GM12878 (cell line): ENCODE data around the gene TIMP4. TPM values are rescaled to one million over a fixed set of nuclear protein-coding genes. Genes with fewer than 3 reads are reported as not detected.

Source experiments
- ATAC-seq: fragments of 200-7000 bp; cut with Tn5 transposase; 3 replicates; pipeline ENCODE4 v1.9.1; 2020; ENCODE audit warnings: mild to moderate bottlenecking, moderate library complexity
- BruUV-seq: library from RNA; stranded (reverse); fragments of 400-500 nt; replicated peaks from 2 replicates; lab custom pipeline; 2021; lab: Mats Ljungman, UMichigan
- CTCF ChIA-PET: fragments of 300-600 bp; sonication (Branson Sonifier 250); formaldehyde crosslinking; extraction: SDS; loops from one replicate; lab custom pipeline; 2021; ENCODE audit warnings: inconsistent platforms; lab: Yijun Ruan, JAX
- POLR2A ChIA-PET: fragments of 350-600 bp; formaldehyde crosslinking; extraction: SDS; loops from one replicate; lab custom pipeline; 2021; ENCODE audit warnings: inconsistent platforms; lab: Charles Lee
- RAD21 ChIA-PET: fragments of 300-600 bp; sonication (Branson Sonifier 250); formaldehyde crosslinking; loops from one replicate; lab custom pipeline; 2023; ENCODE audit warnings: antibody characterized with exemption; ENCODE audit not compliant: unreplicated experiment; lab: Charles Lee
- SMC1A ChIA-PET: fragments of 300-600 bp; sonication (Branson Sonifier 250); formaldehyde crosslinking; loops from one replicate; lab custom pipeline; 2023; ENCODE audit not compliant: unreplicated experiment, uncharacterized antibody; lab: Charles Lee
- DNase-seq: peaks from one replicate; pipeline ENCODE4 v3.0.0-alpha.2; 2011; ENCODE audit warnings: low read depth, low spot score
- FAIRE-seq: peaks from 3 replicates; lab custom pipeline; 2011; peaks lifted over from hg19 to GRCh38; lab: Jason Lieb, UNC
- H2AFZ ChIP-seq: 2 replicates; pipeline ENCODE4 v1.6.0; 2011; ENCODE audit warnings: low read depth, low read length, control low read depth; ENCODE audit not compliant: control insufficient read depth
- H3K27ac ChIP-seq: 2 replicates; pipeline ENCODE4 v1.5.1; 2011; ENCODE audit warnings: control low read depth; ENCODE audit not compliant: control insufficient read depth, insufficient read depth
- H3K27me3 ChIP-seq, 2 experiments: replicated peaks in 1 of 2; 2 replicates each; pipeline versions ENCODE4 v1.6.0 to v1.6.1; 2011; ENCODE audit warnings: low read length in 1 of 2; ENCODE audit not compliant: control insufficient read depth in 2 of 2, insufficient read depth in 2 of 2
- H3K36me3 ChIP-seq, 2 experiments: 2 replicates each; pipeline ENCODE4 v1.5.1; 2011; ENCODE audit warnings: low read length in 1 of 2; ENCODE audit not compliant: control insufficient read depth in 2 of 2, insufficient read depth in 2 of 2
- H3K4me1 ChIP-seq: 2 replicates; pipeline ENCODE4 v1.6.1; 2011; ENCODE audit warnings: mild to moderate bottlenecking, low read length, moderate library complexity, mixed read lengths; ENCODE audit not compliant: control insufficient read depth, insufficient read depth
- H3K4me2 ChIP-seq: 2 replicates; pipeline ENCODE4 v1.6.0; 2011; ENCODE audit warnings: control low read depth; ENCODE audit not compliant: control insufficient read depth, insufficient read depth
- H3K4me3 ChIP-seq: fragments of 200-600 bp; sonication (generic); 2 replicates; pipeline ENCODE4 v1.5.1; 2016
- H3K79me2 ChIP-seq: 2 replicates; pipeline ENCODE4 v1.6.0; 2011; ENCODE audit warnings: low read length; ENCODE audit not compliant: control insufficient read depth, insufficient read depth
- H3K9ac ChIP-seq: 2 replicates; pipeline ENCODE4 v1.8.0; 2011; ENCODE audit warnings: low read length, control low read depth, mixed read lengths; ENCODE audit not compliant: control insufficient read depth, insufficient read depth
- H3K9me3 ChIP-seq: replicated peaks from 3 replicates; pipeline ENCODE4 v1.5.1; 2011; ENCODE audit warnings: mild to moderate bottlenecking, low read length; ENCODE audit not compliant: control insufficient read depth, insufficient read depth
- H4K20me1 ChIP-seq: 2 replicates; pipeline ENCODE4 v1.6.0; 2011; ENCODE audit not compliant: control insufficient read depth, insufficient read depth
- CBX5 ChIP-seq: sonication (generic); IDR thresholded peaks from 2 replicates; pipeline ENCODE4 v1.6.1; 2016; ENCODE audit warnings: low read depth, moderate library complexity, mild to moderate bottlenecking, inconsistent platforms
- EP300 ChIP-seq, 2 experiments: fragments of 150-350 bp in 1 of 2; IDR thresholded peaks; 2 replicates each; pipeline ENCODE4 v1.6.1; 2011 to 2012; ENCODE audit warnings: low read depth in 2 of 2, low read length in 2 of 2, borderline replicate concordance in 1 of 2, improper control_type of control experiment in 1 of 2, inconsistent platforms in 1 of 2; ENCODE audit not compliant: control insufficient read depth in 1 of 2
- EZH2 ChIP-seq: IDR thresholded peaks from 2 replicates; pipeline ENCODE4 v1.6.1; 2012; ENCODE audit warnings: low read depth, mild to moderate bottlenecking, control low read depth, inconsistent platforms, low read length, borderline replicate concordance; ENCODE audit not compliant: control insufficient read depth
- HDGF ChIP-seq: fragments of 450-650 bp; IDR thresholded peaks from 2 replicates; pipeline ENCODE4 v1.6.1; 2016; ENCODE audit warnings: antibody characterized with exemption
- MTA3 ChIP-seq: IDR thresholded peaks from 2 replicates; pipeline ENCODE4 v1.6.1; 2012; ENCODE audit warnings: low read length, inconsistent platforms, borderline replicate concordance
- PAX5 ChIP-seq: IDR thresholded peaks from 2 replicates; pipeline ENCODE4 v1.6.1; 2011; ENCODE audit warnings: low read depth, low read length, borderline replicate concordance
- PAX8 ChIP-seq: fragments of 450-650 bp; IDR thresholded peaks from 2 replicates; pipeline ENCODE4 v1.6.1; 2017; ENCODE audit warnings: mild to moderate bottlenecking, moderate library complexity
- RFX5 ChIP-seq: IDR thresholded peaks from 2 replicates; pipeline ENCODE4 v1.6.1; 2011; ENCODE audit warnings: low read depth, low read length, improper control_type of control experiment
- TCF3 ChIP-seq: IDR thresholded peaks from 2 replicates; pipeline ENCODE4 v1.6.1; 2012; ENCODE audit warnings: low read depth, mild to moderate bottlenecking, low read length, borderline replicate concordance; ENCODE audit not compliant: insufficient read depth
- WRNIP1 ChIP-seq: IDR thresholded peaks from 2 replicates; pipeline ENCODE4 v1.6.1; 2011; ENCODE audit warnings: low read depth, low read length, improper control_type of control experiment, borderline replicate concordance
- ZNF384 ChIP-seq: IDR thresholded peaks from 2 replicates; pipeline ENCODE4 v1.6.1; 2012; ENCODE audit warnings: low read depth, mild to moderate bottlenecking, low read length, improper control_type of control experiment, borderline replicate concordance
- WGBS: methylation state at CpG from one replicate; pipeline ENCODE4 v1.1.6; 2016; ENCODE audit warnings: low lambda C conversion rate; ENCODE audit not compliant: insufficient replicate concordance, insufficient coverage; ENCODE audit errors: missing lambda C conversion rate; 5-methylcytosine and 5-hydroxymethylcytosine counted together
- in situ Hi-C: fragments of 300-500 bp; cut with MboI; formaldehyde crosslinking; loops from 9 replicates; pipeline ENCODE4 v1.14.3; 2018; ENCODE audit warnings: mixed read lengths
- intact Hi-C: fragments of 100-400 bp; cut with micrococcal nuclease; formaldehyde crosslinking; loops from one replicate; pipeline ENCODE4 v1.14.2; 2022; ENCODE audit not compliant: unreplicated experiment
- polyA plus RNA-seq, 11 experiments: library from polyadenylated mRNA; depleted of rRNA in 4 of 11; unstranded in 6 of 11; stranded (reverse) in 5 of 11; fragments of >200 nt; fragmentation: Nextera tagmentation in 4 of 11; fragmentation: Illumina TruSeq in 1 of 11; extraction: Ambion mirVana in 4 of 11; extraction: Trizol in 1 of 11; gene quantifications; 1 replicate in 1 of 11; 2 replicates in 10 of 11; pipeline versions ENCODE4 v1.2.1 to v1.2.3, GENCODE V29; 2011 to 2016; ENCODE audit warnings: inconsistent platforms in 2 of 11, missing spikeins in 2 of 11, low read depth in 1 of 11
- total RNA-seq, 4 experiments: library from RNA; depleted of rRNA in 3 of 4; stranded (reverse); fragments of >200 nt in 3 of 4; fragmentation: Illumina TruSeq in 1 of 4; extraction: Trizol in 1 of 4; gene quantifications; 2 replicates each; pipeline versions ENCODE4 v1.2.1 to v1.2.3, GENCODE V29; 2013 to 2021
- TF ChIP-seq, protein P1 (sequence below): IDR thresholded peaks from 2 replicates; pipeline ENCODE4 v1.6.1; 2011; ENCODE audit warnings: low read depth, mild to moderate bottlenecking, low read length, moderate library complexity, borderline replicate concordance; ENCODE audit errors: extremely low read depth
- TF ChIP-seq, protein P2 (sequence below): fragments of 150-350 bp; IDR thresholded peaks from 2 replicates; pipeline ENCODE4 v1.6.1; 2016; ENCODE audit warnings: low read depth, low read length
- TF ChIP-seq, protein P3 (sequence below): IDR thresholded peaks from 2 replicates; pipeline ENCODE4 v1.6.1; 2011; ENCODE audit warnings: mild to moderate bottlenecking, low read depth, low read length, moderate library complexity; ENCODE audit not compliant: insufficient replicate concordance
- TF ChIP-seq, protein P4 (sequence below): IDR thresholded peaks from 2 replicates; pipeline ENCODE4 v1.6.1; 2011; ENCODE audit warnings: low read depth, low read length, improper control_type of control experiment, borderline replicate concordance
- TF ChIP-seq, protein P5 (sequence below): IDR thresholded peaks from 2 replicates; pipeline ENCODE4 v1.6.1; 2012; ENCODE audit warnings: low read length, inconsistent platforms

TIMP4 gene
- total and polyA plus RNA-seq, 10 of the 15 experiments (the other 5 are each of a cell fraction or from before 2014, with no cell fraction given): 0.07 TPM; not detected in 9

DNA sequence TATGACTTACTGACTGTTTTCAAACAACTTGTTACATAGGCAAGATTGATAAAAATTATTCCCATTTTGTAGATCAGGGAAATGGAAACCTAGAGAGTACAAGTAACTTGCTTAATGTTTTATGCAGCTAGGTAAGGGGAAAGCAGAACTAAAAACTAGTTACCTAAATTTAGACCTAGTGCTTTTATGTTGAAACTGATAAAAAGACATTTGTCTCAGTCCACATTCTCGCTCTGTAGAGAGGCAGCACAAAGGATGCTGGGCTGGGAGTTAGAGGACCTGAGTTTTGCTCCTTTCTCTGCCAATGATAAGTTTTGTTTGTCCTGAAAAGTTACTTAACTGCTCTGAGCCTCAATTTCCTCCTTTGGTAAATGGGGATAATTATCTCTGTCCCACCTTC lies 17.4 kb downstream of the TIMP4 start:
- DNase-seq (no peak), ATAC-seq (0 out of 3 replicates have a peak, but pooled peaks have one; percentile 12), FAIRE-seq (no peak)
- H3K4me3 ChIP-seq: no peak overlapping the region
- ChIA-PET CTCF (interaction anchor here (2.4 to 4.2 kb wide), 3 partner anchors 34 to 338 kb away, joined by 11 to 29 read pairs (median 19); no protein-coding TSS in a partner anchor), SMC1A (interaction anchor here (0.6 to 10.7 kb wide), 4 partner anchors 42 to 337 kb away, joined by 3 to 76 read pairs (median 6); no protein-coding TSS in a partner anchor), RAD21 (interaction anchor here (0.7 to 3.0 kb wide), 2 partner anchors 46 to 338 kb away, joined by 3 to 15 read pairs; no protein-coding TSS in a partner anchor), POLR2A (interaction anchor here (1.3 kb wide), 1 partner anchor 342 kb away, joined by 3 read pairs; no protein-coding TSS in a partner anchor)
- H3K9ac ChIP-seq: no peak overlapping the region
- H4K20me1 ChIP-seq: no peaks in the 10 kb centered on the region
- no peaks in the 10 kb centered on the region for H3K79me2 ChIP-seq
- in situ Hi-C loops (loop anchor here (25.0 kb wide), 1 partner anchor 571 kb away; no protein-coding TSS in a partner anchor), intact Hi-C loops (no loop called here)
- no peaks in the 10 kb centered on the region for H3K36me3 ChIP-seq
- peak overlapping the region; percentile 23; the same call in 1 of the 2 replicates for H2AFZ ChIP-seq
- peak overlapping the region; percentile 41; the same call in 1 of the 2 replicates for H3K4me2 ChIP-seq
- BruUV-seq: no TSS peak
- H3K27ac ChIP-seq: no peak overlapping the region
- 12% methylated on average over 1 of the region's 1 CpG for WGBS
- H3K9me3 ChIP-seq: no peaks in the 10 kb centered on the region
- no peaks in the 10 kb centered on the region for H3K27me3 ChIP-seq
- H3K4me1 ChIP-seq: peaks cover 11% of the 10 kb centered on the region
- TF ChIP-seq, protein P1, sequence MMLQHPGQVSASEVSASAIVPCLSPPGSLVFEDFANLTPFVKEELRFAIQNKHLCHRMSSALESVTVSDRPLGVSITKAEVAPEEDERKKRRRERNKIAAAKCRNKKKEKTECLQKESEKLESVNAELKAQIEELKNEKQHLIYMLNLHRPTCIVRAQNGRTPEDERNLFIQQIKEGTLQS: no peak
- no peak for TF ChIP-seq EP300 (IDR thresholded peaks at IDR 0.05; ENCODE audit: borderline replicate concordance in 1 of 2, control insufficient read depth in 1 of 2, low read depth in 2 of 2, low read length in 2 of 2)
- no peak for TF ChIP-seq TCF3
- no peak for TF ChIP-seq HDGF
- no peak for TF ChIP-seq EZH2
- TF ChIP-seq, protein P2, sequence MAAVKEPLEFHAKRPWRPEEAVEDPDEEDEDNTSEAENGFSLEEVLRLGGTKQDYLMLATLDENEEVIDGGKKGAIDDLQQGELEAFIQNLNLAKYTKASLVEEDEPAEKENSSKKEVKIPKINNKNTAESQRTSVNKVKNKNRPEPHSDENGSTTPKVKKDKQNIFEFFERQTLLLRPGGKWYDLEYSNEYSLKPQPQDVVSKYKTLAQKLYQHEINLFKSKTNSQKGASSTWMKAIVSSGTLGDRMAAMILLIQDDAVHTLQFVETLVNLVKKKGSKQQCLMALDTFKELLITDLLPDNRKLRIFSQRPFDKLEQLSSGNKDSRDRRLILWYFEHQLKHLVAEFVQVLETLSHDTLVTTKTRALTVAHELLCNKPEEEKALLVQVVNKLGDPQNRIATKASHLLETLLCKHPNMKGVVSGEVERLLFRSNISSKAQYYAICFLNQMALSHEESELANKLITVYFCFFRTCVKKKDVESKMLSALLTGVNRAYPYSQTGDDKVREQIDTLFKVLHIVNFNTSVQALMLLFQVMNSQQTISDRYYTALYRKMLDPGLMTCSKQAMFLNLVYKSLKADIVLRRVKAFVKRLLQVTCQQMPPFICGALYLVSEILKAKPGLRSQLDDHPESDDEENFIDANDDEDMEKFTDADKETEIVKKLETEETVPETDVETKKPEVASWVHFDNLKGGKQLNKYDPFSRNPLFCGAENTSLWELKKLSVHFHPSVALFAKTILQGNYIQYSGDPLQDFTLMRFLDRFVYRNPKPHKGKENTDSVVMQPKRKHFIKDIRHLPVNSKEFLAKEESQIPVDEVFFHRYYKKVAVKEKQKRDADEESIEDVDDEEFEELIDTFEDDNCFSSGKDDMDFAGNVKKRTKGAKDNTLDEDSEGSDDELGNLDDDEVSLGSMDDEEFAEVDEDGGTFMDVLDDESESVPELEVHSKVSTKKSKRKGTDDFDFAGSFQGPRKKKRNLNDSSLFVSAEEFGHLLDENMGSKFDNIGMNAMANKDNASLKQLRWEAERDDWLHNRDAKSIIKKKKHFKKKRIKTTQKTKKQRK: no peak
- no peak for TF ChIP-seq RFX5
- TF ChIP-seq, protein P3, sequence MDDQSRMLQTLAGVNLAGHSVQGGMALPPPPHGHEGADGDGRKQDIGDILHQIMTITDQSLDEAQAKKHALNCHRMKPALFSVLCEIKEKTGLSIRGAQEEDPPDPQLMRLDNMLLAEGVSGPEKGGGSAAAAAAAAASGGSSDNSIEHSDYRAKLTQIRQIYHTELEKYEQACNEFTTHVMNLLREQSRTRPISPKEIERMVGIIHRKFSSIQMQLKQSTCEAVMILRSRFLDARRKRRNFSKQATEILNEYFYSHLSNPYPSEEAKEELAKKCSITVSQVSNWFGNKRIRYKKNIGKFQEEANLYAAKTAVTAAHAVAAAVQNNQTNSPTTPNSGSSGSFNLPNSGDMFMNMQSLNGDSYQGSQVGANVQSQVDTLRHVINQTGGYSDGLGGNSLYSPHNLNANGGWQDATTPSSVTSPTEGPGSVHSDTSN: no peak
- TF ChIP-seq PAX8: no peak
- TF ChIP-seq, protein P4, sequence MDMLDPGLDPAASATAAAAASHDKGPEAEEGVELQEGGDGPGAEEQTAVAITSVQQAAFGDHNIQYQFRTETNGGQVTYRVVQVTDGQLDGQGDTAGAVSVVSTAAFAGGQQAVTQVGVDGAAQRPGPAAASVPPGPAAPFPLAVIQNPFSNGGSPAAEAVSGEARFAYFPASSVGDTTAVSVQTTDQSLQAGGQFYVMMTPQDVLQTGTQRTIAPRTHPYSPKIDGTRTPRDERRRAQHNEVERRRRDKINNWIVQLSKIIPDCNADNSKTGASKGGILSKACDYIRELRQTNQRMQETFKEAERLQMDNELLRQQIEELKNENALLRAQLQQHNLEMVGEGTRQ: no peak
- no peak for TF ChIP-seq PAX5
- TF ChIP-seq ZNF384: no peak
- TF ChIP-seq MTA3: no peak
- TF ChIP-seq WRNIP1: no peak
- no peak for TF ChIP-seq CBX5
- TF ChIP-seq, protein P5, sequence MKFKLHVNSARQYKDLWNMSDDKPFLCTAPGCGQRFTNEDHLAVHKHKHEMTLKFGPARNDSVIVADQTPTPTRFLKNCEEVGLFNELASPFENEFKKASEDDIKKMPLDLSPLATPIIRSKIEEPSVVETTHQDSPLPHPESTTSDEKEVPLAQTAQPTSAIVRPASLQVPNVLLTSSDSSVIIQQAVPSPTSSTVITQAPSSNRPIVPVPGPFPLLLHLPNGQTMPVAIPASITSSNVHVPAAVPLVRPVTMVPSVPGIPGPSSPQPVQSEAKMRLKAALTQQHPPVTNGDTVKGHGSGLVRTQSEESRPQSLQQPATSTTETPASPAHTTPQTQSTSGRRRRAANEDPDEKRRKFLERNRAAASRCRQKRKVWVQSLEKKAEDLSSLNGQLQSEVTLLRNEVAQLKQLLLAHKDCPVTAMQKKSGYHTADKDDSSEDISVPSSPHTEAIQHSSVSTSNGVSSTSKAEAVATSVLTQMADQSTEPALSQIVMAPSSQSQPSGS: no peak
